AG20443 (cell line): ENCODE data around the gene ZNF732.
"Not testable (repeated sequence)": the region's sequence is repeated elsewhere in the genome, so short reads cannot be mapped to it uniquely, and the experiment has no call there.

Experiments used
- DNase-seq: peaks from one replicate; pipeline ENCODE4 v3.0.0; 2012; ENCODE audit warnings: low spot score, mixed read lengths

Gene ZNF732

GRCh38 chr4:253936-254756 is 51.1 kb downstream of the ZNF732 start:
- DNase-seq: no peak

GRCh38 chr4:252065-252601 is 53.1 kb downstream of the ZNF732 start:
- no peak for DNase-seq

GRCh38 chr4:244471-244870 is 60.8 kb downstream of the ZNF732 start:
- peak; percentile 14 for DNase-seq

- no peak for DNase-seq
Observed at GRCh38 chr4:243426-243825, 61.8 kb downstream of the ZNF732 start.

GRCh38 chr4:242121-242848 is 63.0 kb downstream of the ZNF732 start:
- DNase-seq: peak; percentile 61

- not testable (repeated sequence) for DNase-seq
Observed at GRCh38 chr4:241411-241810, 63.9 kb downstream of the ZNF732 start.

- no peak for DNase-seq
Observed at GRCh38 chr4:236028-236427, 69.2 kb downstream of the ZNF732 start.

- DNase-seq: no peak
Observed at GRCh38 chr4:234178-234577, 71.1 kb downstream of the ZNF732 start.

- DNase-seq: no peak
Observed at GRCh38 chr4:223913-224497, 81.3 kb downstream of the ZNF732 start.
